Caco-2 (cell line): ENCODE measurements around the gene GPR137B. TPM values are rescaled to one million over a fixed set of nuclear protein-coding genes. Genes with fewer than 3 reads are reported as not detected.
"Not testable (repeated sequence)": the region's sequence is repeated elsewhere in the genome, so short reads cannot be mapped to it uniquely, and the experiment has no call there.

ENCODE experiments used
- BruUV-seq: library from RNA; stranded (reverse); fragments of 400-500 nt; replicated peaks from 2 replicates; lab custom pipeline; 2021; lab: Mats Ljungman, UMichigan
- CTCF ChIA-PET: fragments of 300-600 bp; sonication (Branson Sonifier 250); formaldehyde crosslinking; loops from one replicate; lab custom pipeline; 2022; ENCODE audit warnings: antibody characterized with exemption; lab: Charles Lee
- POLR2A ChIA-PET: fragments of 300-600 bp; sonication (Branson Sonifier 250); formaldehyde crosslinking; loops from one replicate; lab custom pipeline; 2022; ENCODE audit warnings: antibody characterized with exemption; lab: Charles Lee
- DNase-seq, 2 experiments: peaks; one replicate each; pipeline versions ENCODE4 v3.0.0 to v3.0.0-alpha.2; 2020 to 2022
- H3K27me3 ChIP-seq: replicated peaks from 2 replicates; pipeline ENCODE4 v1.6.0; 2011; ENCODE audit warnings: low read length; ENCODE audit not compliant: control insufficient read depth, insufficient read depth
- H3K36me3 ChIP-seq: 2 replicates; pipeline ENCODE4 v1.5.1; 2011; ENCODE audit warnings: low read length; ENCODE audit not compliant: control insufficient read depth, insufficient read depth
- H3K4me1 ChIP-seq: fragments of 250-450 bp; sonication (Bioruptor Pico); 2 replicates; pipeline ENCODE4 v1.5.1; 2020; ENCODE audit warnings: mild to moderate bottlenecking
- H3K4me3 ChIP-seq: 2 replicates; pipeline ENCODE4 v1.5.1; 2011; ENCODE audit warnings: low read depth, mild to moderate bottlenecking, control low read depth, low read length
- H3K9me3 ChIP-seq: fragments of 250-450 bp; sonication (Bioruptor Pico); 2 replicates; pipeline ENCODE4 v1.5.1; 2020; ENCODE audit warnings: mild to moderate bottlenecking, moderate library complexity
- H3K27ac Mint-ChIP-seq: one replicate; pipeline ENCODE4 v1.8.0; 2022; ENCODE audit warnings: mixed read lengths; ENCODE audit not compliant: unreplicated experiment
- H3K27me3 Mint-ChIP-seq: one replicate; pipeline ENCODE4 v1.8.0; 2022; ENCODE audit warnings: mixed read lengths; ENCODE audit not compliant: insufficient read depth, unreplicated experiment
- H3K36me3 Mint-ChIP-seq: one replicate; pipeline ENCODE4 v1.8.0; 2022; ENCODE audit warnings: mild to moderate bottlenecking, mixed read lengths; ENCODE audit not compliant: insufficient read depth, unreplicated experiment
- H3K4me1 Mint-ChIP-seq: one replicate; pipeline ENCODE4 v1.8.0; 2022; ENCODE audit warnings: low read depth, mixed read lengths; ENCODE audit not compliant: unreplicated experiment
- H3K4me3 Mint-ChIP-seq: one replicate; pipeline ENCODE4 v1.8.0; 2022; ENCODE audit warnings: mild to moderate bottlenecking, moderate library complexity, mixed read lengths; ENCODE audit not compliant: unreplicated experiment
- H3K9me3 Mint-ChIP-seq: one replicate; pipeline ENCODE4 v1.8.0; 2022; ENCODE audit warnings: mixed read lengths; ENCODE audit not compliant: unreplicated experiment
- CTCF ChIP-seq, 2 experiments: fragments of 200-600 bp in 1 of 2; IDR thresholded peaks; 1 replicate in 1 of 2; 2 replicates in 1 of 2; pipeline versions ENCODE4 v1.5.1 to v1.8.0; 2011 to 2022; ENCODE audit warnings: antibody characterized with exemption in 1 of 2, control low read depth in 1 of 2, inconsistent platforms in 1 of 2, low read depth in 1 of 2, low read length in 1 of 2, mild to moderate bottlenecking in 1 of 2, moderate library complexity in 1 of 2; ENCODE audit not compliant: insufficient read depth in 1 of 2, severe bottlenecking in 1 of 2, unreplicated experiment in 1 of 2
- intact Hi-C: fragments of 100-400 bp; cut with micrococcal nuclease; formaldehyde crosslinking; loops from one replicate; pipeline ENCODE4 v1.10.0; 2022; ENCODE audit not compliant: unreplicated experiment
- total RNA-seq: library from RNA; stranded (reverse); gene quantifications from 2 replicates; pipeline ENCODE4 v1.2.3, GENCODE V29; 2022

Gene GPR137B
- total RNA-seq, 1 experiment from 2014 or later, result 5.9 TPM

DNA sequence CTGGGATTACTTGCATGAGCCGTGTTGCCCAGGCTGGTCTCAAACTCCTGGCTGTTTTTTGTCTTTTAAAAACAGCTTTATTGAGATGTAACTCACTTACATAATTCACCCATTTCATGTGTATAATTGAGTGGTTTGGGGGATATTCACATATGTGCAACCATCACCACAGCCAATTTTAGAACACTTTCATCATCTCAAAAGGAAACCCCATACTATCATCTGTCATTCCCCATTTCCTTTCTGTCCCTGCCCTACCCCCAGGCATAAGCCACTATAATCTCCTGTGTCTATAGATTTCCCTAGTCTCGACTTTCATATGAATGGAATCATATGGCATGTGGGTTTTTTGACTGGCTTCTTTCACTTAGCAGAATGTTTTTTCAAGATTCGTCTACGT, 43.3 kb downstream of the GPR137B start:
- no peaks in the 10 kb centered on the region for H3K36me3 ChIP-seq
- POLR2A ChIA-PET, result no interaction called here
- Mint-ChIP-seq H3K9me3 (no peaks in the 10 kb centered on the region), H3K27ac (no peak overlapping the region), H3K4me1 (no peaks in the 10 kb centered on the region), H3K27me3 (no peaks in the 10 kb centered on the region), H3K4me3 (no peak overlapping the region), H3K36me3 (no peaks in the 10 kb centered on the region)
- no peak overlapping the region for H3K4me3 ChIP-seq
- no peaks in the 10 kb centered on the region for H3K4me1 ChIP-seq
- no peak for TF ChIP-seq CTCF (IDR thresholded peaks at IDR 0.05; ENCODE audit: insufficient read depth in 1 of 2, low read depth in 1 of 2, low read length in 1 of 2, severe bottlenecking in 1 of 2, unreplicated experiment in 1 of 2)
- no peaks in the 10 kb centered on the region for H3K9me3 ChIP-seq
- intact Hi-C loops, result no loop called here
- H3K27me3 ChIP-seq, result no peaks in the 10 kb centered on the region
- no peak for DNase-seq
- BruUV-seq, result no TSS peak
- CTCF ChIA-PET, result no interaction called here

DNA sequence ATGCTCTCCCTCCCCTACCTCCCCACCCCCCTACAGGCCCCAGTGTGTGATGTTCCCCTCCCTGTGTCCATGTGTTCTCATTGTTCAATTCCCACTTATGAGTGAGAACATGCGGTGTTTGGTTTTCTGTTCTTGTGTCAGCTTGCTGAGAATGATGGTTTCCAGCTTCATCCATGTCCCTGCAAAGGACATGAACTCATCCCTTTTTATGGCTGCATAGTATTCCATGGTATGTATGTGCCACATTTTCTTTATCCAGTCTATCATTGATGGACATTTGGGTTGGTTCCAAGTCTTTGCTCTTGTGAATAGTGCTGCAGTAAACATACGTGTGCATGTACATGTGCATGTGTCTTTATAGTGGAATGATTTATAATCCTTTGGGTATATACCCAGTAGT, 44.1 kb downstream of the GPR137B start:
- H3K4me1 ChIP-seq, DNase-seq, H3K4me3 Mint-ChIP-seq, H3K27me3 Mint-ChIP-seq, H3K27ac Mint-ChIP-seq, POLR2A ChIA-PET, H3K36me3 ChIP-seq, H3K36me3 Mint-ChIP-seq, H3K4me3 ChIP-seq, H3K27me3 ChIP-seq, CTCF ChIA-PET, H3K9me3 Mint-ChIP-seq, BruUV-seq, intact Hi-C loops, H3K4me1 Mint-ChIP-seq, H3K9me3 ChIP-seq: not testable (repeated sequence)

DNA sequence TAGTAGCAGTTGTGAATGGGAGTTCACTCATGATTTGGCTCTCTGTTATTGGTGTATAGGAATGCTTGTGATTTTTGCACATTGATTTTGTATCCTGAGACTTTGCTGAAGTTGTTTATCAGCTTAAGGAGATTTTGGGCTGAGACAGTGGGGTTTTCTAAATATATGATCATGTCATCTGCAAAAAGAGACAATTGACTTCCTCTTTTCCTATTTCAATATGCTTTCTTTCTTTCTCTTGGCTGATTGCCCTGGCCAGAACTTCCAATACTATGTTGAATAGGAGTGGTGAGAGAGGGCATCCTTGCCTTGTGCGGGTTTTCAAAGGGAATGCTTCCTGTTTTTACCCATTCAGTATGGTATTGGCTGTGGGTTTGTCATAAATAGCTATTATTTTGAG, 45.7 kb downstream of the GPR137B start:
- H3K4me1 ChIP-seq, H3K36me3 ChIP-seq, DNase-seq, BruUV-seq, H3K4me3 ChIP-seq, H3K4me1 Mint-ChIP-seq, H3K9me3 ChIP-seq, intact Hi-C loops, H3K27me3 ChIP-seq, H3K27me3 Mint-ChIP-seq, H3K27ac Mint-ChIP-seq, H3K9me3 Mint-ChIP-seq, CTCF ChIA-PET, POLR2A ChIA-PET, H3K36me3 Mint-ChIP-seq, H3K4me3 Mint-ChIP-seq: not testable (repeated sequence)

- Histone ChIP-seq H3K4me1 (no peaks in the 10 kb centered on the region), H3K4me3 (no peak overlapping the region), H3K36me3 (no peaks in the 10 kb centered on the region), H3K27me3 (no peaks in the 10 kb centered on the region), H3K9me3 (no peaks in the 10 kb centered on the region)
- POLR2A ChIA-PET, result no interaction called here
- DNase-seq, result no peak
- no peaks in the 10 kb centered on the region for H3K27me3 Mint-ChIP-seq
- no peak overlapping the region for H3K4me3 Mint-ChIP-seq
- H3K27ac Mint-ChIP-seq, result no peak overlapping the region
- CTCF ChIA-PET, result no interaction called here
- intact Hi-C loops, result no loop called here
- no peaks in the 10 kb centered on the region for H3K36me3 Mint-ChIP-seq
- no peak for TF ChIP-seq CTCF (IDR thresholded peaks at IDR 0.05; ENCODE audit: insufficient read depth in 1 of 2, low read depth in 1 of 2, low read length in 1 of 2, severe bottlenecking in 1 of 2, unreplicated experiment in 1 of 2)
- H3K9me3 Mint-ChIP-seq, result no peaks in the 10 kb centered on the region
- H3K4me1 Mint-ChIP-seq, result peaks cover 7% of the 10 kb centered on the region
- no TSS peak for BruUV-seq
Observed at GRCh38 chr1:236193184-236193583, 50.8 kb downstream of the GPR137B start.
